Skin epidermis (tissue), 12 donors: ENCODE measurements around the gene BTBD9.

ENCODE experiments used
- H3K27ac ChIP-seq, 21 experiments: fragments of 200-600 bp; sonication (generic) in 11 of 21; one replicate each; pipeline ENCODE4 v1.5.0; 2020; ENCODE audit warnings: mild to moderate bottlenecking in 3 of 21, inconsistent platforms in 2 of 21, moderate library complexity in 2 of 21
- H3K4me3 ChIP-seq, 7 experiments: fragments of 200-600 bp; sonication (generic) in 2 of 7; one replicate each; pipeline ENCODE4 v1.5.0; 2020; ENCODE audit warnings: inconsistent platforms in 2 of 7, mild to moderate bottlenecking in 2 of 7, moderate library complexity in 1 of 7

Gene BTBD9

GRCh38 chr6:38639498-38640215, at the start of gene BTBD9:
BTBD9 (minus strand) TSS chr6:38639929.
- Histone ChIP-seq H3K27ac (peak within 1 kb of the TSS; percentile 57 to 97 (median 92)), H3K4me3 (peak within 1 kb of the TSS; percentile 76 to 94 (median 84))

- H3K27ac ChIP-seq = no peak overlapping the region
Observed at GRCh38 chr6:38688579-38689087, 48.9 kb upstream of the BTBD9 start.

GRCh38 chr6:38687549-38687948, 47.8 kb upstream of the BTBD9 start:
- Histone ChIP-seq H3K27ac (no peak overlapping the region), H3K4me3 (no peak overlapping the region)

More at GRCh38 chr6:38688579-38689087, 48.9 kb upstream of the BTBD9 start:
- H3K4me3 ChIP-seq = no peak overlapping the region

- Histone ChIP-seq H3K27ac (no peak overlapping the region), H3K4me3 (no peak overlapping the region)
Observed at GRCh38 chr6:38687043-38687353, 47.3 kb upstream of the BTBD9 start.

- Histone ChIP-seq H3K27ac (no peak overlapping the region), H3K4me3 (no peak overlapping the region)
Observed at GRCh38 chr6:38686270-38687042, 46.7 kb upstream of the BTBD9 start.

- H3K4me3 ChIP-seq = no peak overlapping the region
- no peak overlapping the region for H3K27ac ChIP-seq
Observed at GRCh38 chr6:38684904-38685303, 45.2 kb upstream of the BTBD9 start.

- Histone ChIP-seq H3K27ac (no peak overlapping the region), H3K4me3 (no peak overlapping the region)
Observed at GRCh38 chr6:38684237-38684636, 44.5 kb upstream of the BTBD9 start.

GRCh38 chr6:38681850-38682249, 42.1 kb upstream of the BTBD9 start:
- Histone ChIP-seq H3K27ac (no peak overlapping the region), H3K4me3 (no peak overlapping the region)

- H3K27ac ChIP-seq = no peak overlapping the region
- H3K4me3 ChIP-seq = no peak overlapping the region
Observed at GRCh38 chr6:38679668-38680067, 39.9 kb upstream of the BTBD9 start.

GRCh38 chr6:38678178-38678760, 38.5 kb upstream of the BTBD9 start:
- Histone ChIP-seq H3K4me3 (no peak overlapping the region), H3K27ac (no peak overlapping the region)

- Histone ChIP-seq H3K27ac (no peak overlapping the region), H3K4me3 (no peak overlapping the region)
Observed at GRCh38 chr6:38676974-38677544, 37.3 kb upstream of the BTBD9 start.

- Histone ChIP-seq H3K4me3 (no peak overlapping the region), H3K27ac (no peak overlapping the region)
Observed at GRCh38 chr6:38676236-38676973, 36.7 kb upstream of the BTBD9 start.

GRCh38 chr6:38673397-38674165, 33.9 kb upstream of the BTBD9 start:
- Histone ChIP-seq H3K4me3 (no peak overlapping the region), H3K27ac (no peak overlapping the region)

GRCh38 chr6:38671885-38672467, 32.2 kb upstream of the BTBD9 start:
- H3K4me3 ChIP-seq = no peak overlapping the region
- H3K27ac ChIP-seq = no peak overlapping the region

- Histone ChIP-seq H3K4me3 (no peak overlapping the region), H3K27ac (no peak overlapping the region)
Observed at GRCh38 chr6:38658418-38659167, 18.9 kb upstream of the BTBD9 start.

- Histone ChIP-seq H3K4me3 (no peak overlapping the region), H3K27ac (no peak overlapping the region)
Observed at GRCh38 chr6:38656896-38657295, 17.2 kb upstream of the BTBD9 start.

GRCh38 chr6:38654263-38654662, 14.5 kb upstream of the BTBD9 start:
- H3K4me3 ChIP-seq = no peak overlapping the region
- H3K27ac ChIP-seq = no peak overlapping the region
